Effector CD8-positive, alpha-beta T cell (primary cell): ENCODE measurements around the gene COL4A1.

Experiments used
- DNase-seq: peaks from one replicate; lab custom pipeline; 2025; lab: John Stamatoyannopoulos, UW

Gene COL4A1

DNA sequence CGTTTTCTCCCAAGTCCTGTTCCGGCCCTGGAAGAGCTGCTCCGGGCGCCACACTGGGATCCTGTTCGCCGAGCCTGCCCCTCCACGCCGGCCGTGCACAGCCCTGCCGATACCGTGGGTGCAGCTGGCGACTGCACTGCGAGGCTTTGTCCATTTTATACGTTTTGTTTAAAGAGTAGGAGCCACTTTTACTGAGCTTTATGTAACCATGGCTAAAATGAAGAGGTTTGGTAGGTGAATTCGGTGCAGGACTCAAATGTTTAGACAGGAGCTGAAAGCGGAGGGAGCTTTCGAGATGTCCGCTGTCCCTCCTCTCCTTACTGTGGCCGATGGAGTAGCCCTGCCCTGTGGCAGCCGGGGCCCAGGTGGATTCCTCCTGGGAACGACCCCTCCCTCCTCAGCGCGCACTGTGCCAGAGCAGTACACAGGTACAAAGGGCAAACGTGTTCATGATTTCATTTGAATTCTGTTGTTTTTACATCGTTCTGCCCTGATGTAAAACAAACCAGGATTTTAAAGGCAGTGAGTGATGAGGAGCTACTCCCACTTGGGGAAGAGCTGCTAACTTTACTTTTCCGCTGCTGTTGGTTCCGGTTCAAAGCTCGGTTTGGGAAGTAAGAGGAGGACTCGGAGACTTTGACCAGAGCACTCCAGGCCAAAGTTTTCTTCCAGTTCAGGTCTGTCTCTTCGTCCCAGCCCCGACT, 1.9 kb upstream of the COL4A1 start:
- DNase-seq, result no peak

DNA sequence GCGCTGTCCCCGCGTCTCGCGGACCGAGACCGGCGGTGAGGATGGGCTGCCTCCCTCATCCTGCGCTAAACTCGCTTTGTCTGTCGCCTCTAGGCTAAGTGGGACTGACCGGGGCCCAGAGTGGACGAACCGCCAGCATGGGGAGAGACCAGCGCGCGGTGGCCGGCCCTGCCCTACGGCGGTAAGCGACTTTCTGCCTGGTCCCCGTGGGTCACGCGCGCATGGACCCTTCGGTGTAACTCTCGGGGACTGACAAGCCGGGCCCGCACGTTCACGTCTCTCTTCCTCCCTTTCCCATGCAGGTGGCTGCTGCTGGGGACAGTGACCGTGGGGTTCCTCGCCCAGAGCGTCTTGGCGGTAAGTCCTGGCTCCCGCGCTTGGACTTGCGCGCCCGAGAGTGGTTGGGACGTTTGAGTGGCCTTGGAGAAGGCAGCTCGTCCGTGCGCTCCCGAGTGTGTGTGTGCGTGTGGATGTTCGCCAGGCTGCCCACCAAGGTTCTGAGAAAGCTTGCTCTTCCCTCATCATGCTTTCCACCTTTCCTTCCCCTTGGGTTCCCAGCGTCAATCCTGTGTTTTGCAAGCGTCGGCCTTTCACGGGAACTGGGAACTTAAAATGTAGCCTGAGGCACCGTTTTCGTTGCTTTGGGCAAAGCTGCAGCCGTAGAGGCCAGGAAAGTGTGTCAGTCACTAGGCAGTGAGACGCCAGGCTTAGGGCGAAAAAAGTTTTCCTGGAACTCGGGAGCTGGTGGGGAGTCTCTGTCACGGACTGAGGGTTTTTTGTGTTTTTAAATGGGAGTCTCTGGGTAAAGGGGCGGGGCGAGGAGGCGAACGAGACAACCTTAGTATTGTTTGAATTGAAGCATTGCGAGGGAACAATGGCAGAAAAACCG, 1.1 kb upstream of the COL4A1 start:
- DNase-seq, result no peak

GRCh38 chr13:110306340-110306959, 507 bp downstream of the COL4A1 start:
- no peak for DNase-seq

- DNase-seq, result no peak
These were observed 1.0 kb downstream of the COL4A1 start for GRCh38 chr13:110305949-110306339.

DNA sequence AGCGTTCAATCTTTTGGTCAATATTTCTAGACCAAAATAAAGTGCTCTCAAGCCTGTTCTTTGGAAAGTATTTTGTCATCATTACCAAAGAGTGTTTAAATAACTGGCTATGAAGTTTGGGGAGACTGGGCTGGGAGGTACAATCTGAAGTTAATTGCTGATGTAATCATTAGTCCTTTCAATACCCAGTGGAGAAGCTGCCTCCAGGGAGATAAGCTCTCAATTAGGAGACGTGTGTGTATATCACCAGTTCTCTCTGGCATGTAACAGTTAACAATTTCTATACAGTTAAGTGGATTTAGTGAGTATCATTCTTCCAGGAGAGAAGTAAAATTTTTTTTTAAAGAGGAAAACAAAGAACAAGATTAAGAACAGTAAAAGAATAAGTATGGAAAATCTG, 1.4 kb downstream of the COL4A1 start:
- DNase-seq, result no peak

- DNase-seq, result no peak
These were observed 2.0 kb downstream of the COL4A1 start for GRCh38 chr13:110305001-110305400.

- DNase-seq, result no peak
These were observed 2.7 kb downstream of the COL4A1 start for GRCh38 chr13:110304256-110304655.

- DNase-seq, result no peak
These were observed 3.3 kb downstream of the COL4A1 start for GRCh38 chr13:110303644-110304043.

- DNase-seq, result no peak
These were observed 4.0 kb downstream of the COL4A1 start for GRCh38 chr13:110302997-110303396.

- DNase-seq, result no peak
These were observed 5.1 kb downstream of the COL4A1 start for GRCh38 chr13:110301606-110302553.

- no peak for DNase-seq
These were observed 5.9 kb downstream of the COL4A1 start for GRCh38 chr13:110301083-110301482.

DNA sequence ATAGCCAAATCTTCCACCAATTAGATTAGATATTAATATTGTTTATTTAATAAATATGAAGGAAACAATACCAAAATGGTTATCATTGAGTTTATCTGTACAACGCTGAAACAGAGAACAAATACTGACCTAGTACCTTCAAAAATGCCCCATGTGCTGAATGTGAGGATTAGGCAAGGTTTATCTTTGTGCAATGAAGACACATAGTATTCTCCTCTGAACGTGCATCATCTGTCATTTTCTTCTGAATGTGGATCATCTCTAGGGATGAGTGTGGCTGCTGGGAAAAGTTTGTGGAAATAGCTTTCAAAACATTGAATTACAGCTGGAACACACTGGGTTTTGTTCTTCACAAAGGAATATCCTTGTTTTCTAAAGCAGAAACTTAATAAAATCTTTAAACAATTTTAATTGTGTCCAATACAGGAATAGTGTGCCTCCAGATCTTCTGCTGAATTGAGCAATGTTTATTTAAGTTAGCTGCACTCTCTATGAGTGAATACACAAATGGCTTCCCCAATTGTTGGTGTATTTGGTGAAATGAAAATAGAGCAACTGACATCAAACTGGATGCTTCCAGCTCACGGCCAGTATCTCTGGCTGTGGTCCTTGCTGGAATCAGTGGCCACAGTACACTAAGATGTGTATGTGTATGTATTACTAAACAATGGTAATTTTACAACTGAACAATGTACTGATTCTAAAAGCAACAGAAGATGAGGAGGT, 6.7 kb downstream of the COL4A1 start:
- no peak for DNase-seq

- DNase-seq, result no peak
These were observed 7.6 kb downstream of the COL4A1 start for GRCh38 chr13:110299283-110299840.

- DNase-seq, result no peak
These were observed 8.3 kb downstream of the COL4A1 start for GRCh38 chr13:110298505-110299282.

GRCh38 chr13:110297766-110298504, 9.0 kb downstream of the COL4A1 start:
- DNase-seq, result no peak

GRCh38 chr13:110297011-110297410, 9.9 kb downstream of the COL4A1 start:
- DNase-seq, result no peak

GRCh38 chr13:110294622-110295021, 12.3 kb downstream of the COL4A1 start:
- no peak for DNase-seq

DNA sequence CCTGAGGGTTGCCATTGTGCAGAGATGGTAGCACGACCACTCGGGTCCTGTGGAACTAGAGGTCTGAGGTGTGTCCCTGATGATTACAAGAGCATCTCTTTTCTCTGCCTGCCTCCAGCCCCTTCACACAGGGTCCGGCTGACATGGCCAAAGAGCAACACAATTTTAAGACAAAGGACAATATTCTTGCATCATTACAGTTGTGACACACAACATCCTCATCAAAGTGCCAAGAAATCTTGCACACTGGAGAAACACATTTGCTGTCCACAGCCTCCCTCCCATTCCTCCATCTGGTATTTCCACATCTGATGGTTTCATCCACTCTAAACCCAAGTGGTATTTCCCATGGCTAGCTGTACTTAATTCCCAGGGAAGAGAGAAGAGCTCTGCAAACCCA, 12.8 kb downstream of the COL4A1 start:
- DNase-seq, result no peak

DNA sequence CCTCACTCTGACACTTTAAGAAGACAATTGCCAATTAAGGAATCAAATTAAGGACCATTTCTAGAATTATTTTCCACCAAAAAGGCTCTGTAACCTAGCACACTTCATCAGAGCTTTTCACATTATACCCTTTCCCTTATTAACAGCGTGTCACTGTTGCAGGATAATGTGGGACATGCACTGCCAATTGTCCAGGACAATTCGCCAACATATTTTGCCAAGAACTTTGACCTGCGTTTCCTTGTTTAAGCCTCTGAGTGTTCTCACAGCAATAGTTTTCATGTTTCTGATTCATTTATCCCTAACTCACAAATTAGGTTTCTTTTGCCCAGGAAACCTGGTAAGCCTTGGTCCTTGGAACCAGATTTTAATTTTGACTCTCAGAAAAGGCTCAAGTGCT, 13.3 kb downstream of the COL4A1 start:
- DNase-seq, result no peak
